22Rv1 (cell line): ENCODE data around the gene TNIP2.

Experiments
- H3K27ac ChIP-seq: fragments of 450-650 bp; 2 replicates; pipeline ENCODE4 v1.5.1; 2017
- ZFX ChIP-seq: fragments of 450-650 bp; IDR thresholded peaks from 2 replicates; pipeline ENCODE4 v1.6.1; 2017; ENCODE audit warnings: antibody characterized with exemption, borderline replicate concordance
- TF ChIP-seq, protein P1 (sequence below): fragments of 450-650 bp; IDR thresholded peaks from 2 replicates; pipeline ENCODE4 v1.5.1; 2017; ENCODE audit warnings: mild to moderate bottlenecking

TNIP2 gene

DNA sequence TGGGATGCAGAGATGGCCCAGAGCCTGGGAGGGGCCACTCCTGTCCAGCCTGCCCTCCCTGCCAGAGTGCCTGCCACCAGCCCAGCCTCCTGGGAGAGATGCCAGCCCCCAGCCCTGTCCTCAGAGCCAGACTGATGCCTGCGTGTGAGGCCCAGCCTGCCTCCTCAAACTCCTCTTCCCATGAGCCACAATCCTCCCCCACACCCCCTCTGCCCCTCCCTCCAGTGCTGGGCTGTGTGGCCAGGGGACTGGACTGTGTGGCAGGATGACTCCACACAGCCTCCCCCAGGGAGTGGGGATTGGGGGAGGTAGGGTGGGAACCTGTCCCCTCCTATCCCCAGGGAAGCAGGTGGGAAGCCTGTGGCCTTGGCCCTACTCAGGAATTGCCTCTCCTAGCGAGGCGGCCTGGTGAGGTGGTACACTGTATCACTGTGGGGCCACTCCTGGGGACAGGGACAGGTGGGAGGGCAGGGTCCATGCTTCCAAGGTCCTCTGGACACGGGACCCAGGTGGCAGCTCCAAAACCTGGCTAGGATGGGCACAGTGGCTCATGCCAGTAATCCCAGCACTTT, 32.5 kb upstream of the TNIP2 start:
- TF ChIP-seq, protein P1, sequence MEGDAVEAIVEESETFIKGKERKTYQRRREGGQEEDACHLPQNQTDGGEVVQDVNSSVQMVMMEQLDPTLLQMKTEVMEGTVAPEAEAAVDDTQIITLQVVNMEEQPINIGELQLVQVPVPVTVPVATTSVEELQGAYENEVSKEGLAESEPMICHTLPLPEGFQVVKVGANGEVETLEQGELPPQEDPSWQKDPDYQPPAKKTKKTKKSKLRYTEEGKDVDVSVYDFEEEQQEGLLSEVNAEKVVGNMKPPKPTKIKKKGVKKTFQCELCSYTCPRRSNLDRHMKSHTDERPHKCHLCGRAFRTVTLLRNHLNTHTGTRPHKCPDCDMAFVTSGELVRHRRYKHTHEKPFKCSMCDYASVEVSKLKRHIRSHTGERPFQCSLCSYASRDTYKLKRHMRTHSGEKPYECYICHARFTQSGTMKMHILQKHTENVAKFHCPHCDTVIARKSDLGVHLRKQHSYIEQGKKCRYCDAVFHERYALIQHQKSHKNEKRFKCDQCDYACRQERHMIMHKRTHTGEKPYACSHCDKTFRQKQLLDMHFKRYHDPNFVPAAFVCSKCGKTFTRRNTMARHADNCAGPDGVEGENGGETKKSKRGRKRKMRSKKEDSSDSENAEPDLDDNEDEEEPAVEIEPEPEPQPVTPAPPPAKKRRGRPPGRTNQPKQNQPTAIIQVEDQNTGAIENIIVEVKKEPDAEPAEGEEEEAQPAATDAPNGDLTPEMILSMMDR: no peak
- TF ChIP-seq ZFX: no peak
- no peak overlapping the region for H3K27ac ChIP-seq

DNA sequence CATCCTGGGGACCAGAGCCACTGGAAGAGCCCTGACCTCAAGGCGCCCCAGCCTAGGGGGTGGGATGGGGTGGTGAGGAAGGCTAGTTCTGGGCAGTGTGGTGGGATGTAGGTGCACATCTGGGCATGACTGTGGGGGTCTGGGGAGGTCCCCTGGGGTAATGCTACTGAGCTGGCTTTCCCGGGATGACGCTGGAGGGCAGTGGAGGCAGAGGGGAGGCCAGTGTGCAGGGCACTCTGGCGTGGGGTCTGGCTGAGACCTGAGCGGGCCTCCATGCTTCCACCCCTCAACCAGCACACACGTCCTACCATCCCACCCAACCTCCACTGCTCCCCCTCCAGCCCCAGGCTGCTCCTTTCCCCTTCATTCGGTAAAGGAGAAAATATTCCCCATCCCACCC, 32.0 kb upstream of the TNIP2 start:
- TF ChIP-seq, protein P1: no peak
- no peak for TF ChIP-seq ZFX
- no peak overlapping the region for H3K27ac ChIP-seq

DNA sequence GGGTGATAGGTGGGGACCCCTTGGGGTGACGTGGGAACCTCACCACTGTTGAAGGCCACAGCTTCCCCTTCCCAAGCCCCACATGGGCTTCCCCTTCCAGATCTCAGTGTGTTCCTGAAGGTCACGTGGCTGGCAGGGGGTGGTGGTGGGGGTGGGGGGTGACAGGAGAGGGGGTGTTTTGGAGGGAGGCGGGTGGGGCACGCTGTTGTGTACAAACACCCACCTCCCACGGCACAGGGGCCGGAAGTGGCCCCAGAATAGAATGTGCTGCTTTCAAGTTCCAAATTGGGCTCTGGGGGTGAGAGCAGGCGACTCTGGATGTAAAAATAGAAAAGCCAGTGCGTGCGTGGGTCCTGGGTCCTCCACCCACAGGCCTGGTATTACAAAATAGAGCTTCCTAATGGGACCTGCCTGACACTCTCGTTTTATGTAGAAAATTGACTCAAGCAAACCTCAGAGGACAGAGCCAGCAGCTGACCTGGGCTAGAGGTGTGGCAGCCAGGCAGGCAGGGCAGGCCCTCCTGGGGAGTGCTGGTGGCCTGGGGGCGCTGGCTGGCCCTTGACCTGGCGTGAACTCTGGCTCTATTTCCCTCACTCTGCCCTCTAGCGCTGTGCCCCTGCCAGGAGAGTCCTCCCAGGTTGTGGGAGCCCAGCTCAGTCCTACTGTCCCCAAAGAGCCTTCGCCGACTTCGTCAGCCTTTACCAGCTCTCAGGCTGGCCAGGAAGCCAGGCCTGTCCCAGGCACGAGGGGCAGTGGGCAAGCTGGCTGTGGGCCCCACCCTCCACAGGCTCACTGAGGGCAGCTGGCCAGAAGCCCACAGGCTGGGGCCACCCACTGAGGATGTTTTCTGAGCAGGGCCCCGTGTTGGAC, 31.3 kb upstream of the TNIP2 start:
- H3K27ac ChIP-seq: no peak overlapping the region
- TF ChIP-seq, protein P1: no peak
- TF ChIP-seq ZFX: no peak

DNA sequence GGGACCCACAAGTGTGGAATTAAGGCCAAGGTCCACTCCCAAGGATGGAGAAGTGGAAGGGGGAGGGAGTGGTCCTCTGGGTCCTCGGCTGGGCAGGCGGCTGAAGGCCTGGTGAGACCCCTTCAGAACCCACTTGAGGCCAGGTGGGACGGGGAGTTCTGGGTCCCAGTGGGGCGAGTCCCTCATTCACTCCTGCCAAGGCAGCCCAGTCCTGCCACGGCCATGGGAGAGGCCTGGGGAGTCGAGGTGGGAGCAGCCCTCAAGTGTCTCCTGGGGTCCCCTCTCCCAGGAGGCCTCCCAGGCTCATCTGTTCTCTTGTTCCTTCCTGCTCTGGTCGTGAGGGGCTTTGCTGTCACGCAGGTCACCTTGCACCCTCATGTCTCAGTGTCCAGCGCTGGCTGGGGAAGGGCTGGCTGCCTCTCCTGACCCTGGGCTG, 30.7 kb upstream of the TNIP2 start:
- TF ChIP-seq ZFX: no peak
- TF ChIP-seq, protein P1: no peak
- H3K27ac ChIP-seq: no peak overlapping the region

DNA sequence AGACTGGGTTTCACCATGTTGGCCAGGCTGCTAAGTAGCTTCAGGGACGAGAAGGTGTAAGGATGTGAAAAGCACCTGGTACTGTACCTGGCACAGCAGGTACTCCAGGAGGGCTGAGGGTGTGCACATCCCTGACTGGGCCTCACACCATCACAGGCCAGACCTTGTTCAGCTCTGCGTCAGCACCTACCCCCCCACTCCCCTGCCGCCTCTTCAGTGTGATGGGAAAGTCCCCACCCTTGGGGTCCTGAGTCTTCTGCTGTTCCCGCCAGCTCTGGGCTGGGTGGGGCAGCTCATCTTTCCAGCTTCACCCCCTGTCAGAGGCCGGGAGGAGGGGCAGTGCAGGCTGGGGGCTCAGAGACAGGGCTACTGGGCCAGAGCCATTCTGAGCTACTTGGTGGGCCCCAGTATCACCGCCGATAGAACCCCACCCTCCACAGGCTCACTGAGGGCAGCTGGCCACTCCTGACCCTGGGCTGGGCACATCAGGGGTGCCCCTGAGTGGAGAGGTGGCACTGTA, 30.1 kb upstream of the TNIP2 start:
- TF ChIP-seq, protein P1: no peak
- no peak for TF ChIP-seq ZFX
- H3K27ac ChIP-seq: peak overlapping the region; percentile 31; the same call in 1 of the 2 replicates

DNA sequence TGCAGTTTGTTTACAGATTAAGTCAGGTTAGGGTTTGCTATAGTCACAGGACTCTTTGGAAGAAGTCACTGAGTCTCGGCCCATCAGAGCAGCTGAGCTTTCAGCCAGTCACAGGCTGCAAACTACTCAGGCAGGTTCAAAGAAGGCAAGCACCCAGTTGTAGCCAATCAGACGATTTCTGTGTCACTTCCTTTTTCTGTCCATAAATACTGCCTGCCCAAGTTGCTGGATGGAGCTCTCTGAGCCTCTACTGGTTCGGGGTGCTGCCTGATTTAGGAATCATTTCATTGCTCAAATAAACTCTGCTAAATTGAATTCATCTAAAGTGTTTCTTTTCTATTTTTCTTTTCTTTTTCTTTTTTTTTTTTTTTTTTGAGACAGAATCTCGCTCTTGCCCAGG, 29.5 kb upstream of the TNIP2 start:
- H3K27ac ChIP-seq: peak overlapping the region; percentile 31; the same call in 1 of the 2 replicates

More for the DNA sequence above, 29.5 kb upstream of the TNIP2 start:
- TF ChIP-seq, protein P1: no peak
- TF ChIP-seq ZFX: no peak
